HepG2 (cell line): ENCODE results near the gene ZC3H7B. TPM values are rescaled to one million over a fixed set of nuclear protein-coding genes. Genes with fewer than 3 reads are reported as not detected.

Experiments used
- ARNT2 ChIP-seq: sonication (generic); formaldehyde crosslinking; IDR thresholded peaks from 2 replicates; pipeline ENCODE4 v1.8.0; 2022; ENCODE audit warnings: mild to moderate bottlenecking, low read depth, missing genetic modification reagents, moderate library complexity
- ASH2L ChIP-seq: fragments of 300-600, 200-600 bp; sonication (generic); IDR thresholded peaks from 2 replicates; pipeline ENCODE4 v1.7.0; 2017; ENCODE audit warnings: low read depth, mild to moderate bottlenecking, moderate library complexity, mixed read lengths, low read length; ENCODE audit not compliant: insufficient read length
- FOXA1 ChIP-seq, 2 experiments: fragments of 450-650 bp in 1 of 2; sonication (generic) in 1 of 2; formaldehyde crosslinking in 1 of 2; IDR thresholded peaks; 2 replicates each; pipeline versions ENCODE4 v1.4.0 to v1.6.1; 2016 to 2020; ENCODE audit warnings: missing genetic modification reagents in 1 of 2
- FUBP1 ChIP-seq: sonication (generic); formaldehyde crosslinking; IDR thresholded peaks from 2 replicates; pipeline ENCODE4 v1.5.1; 2020; ENCODE audit warnings: missing genetic modification reagents, mild to moderate bottlenecking, borderline replicate concordance
- GABPB1 ChIP-seq: IDR thresholded peaks from 2 replicates; pipeline ENCODE4 v1.6.1; 2016; ENCODE audit warnings: mild to moderate bottlenecking, missing genetic modification reagents, moderate library complexity, missing compliant biosample characterization
- GLI4 ChIP-seq: sonication (generic); formaldehyde crosslinking; IDR thresholded peaks from 2 replicates; pipeline ENCODE4 v1.5.1; 2020; ENCODE audit warnings: missing genetic modification reagents, mild to moderate bottlenecking, moderate library complexity, borderline replicate concordance
- HIVEP1 ChIP-seq: sonication (generic); formaldehyde crosslinking; IDR thresholded peaks from 2 replicates; pipeline ENCODE4 v1.4.0; 2020; ENCODE audit warnings: mild to moderate bottlenecking, missing genetic modification reagents
- MAF1 ChIP-seq: sonication (generic); formaldehyde crosslinking; IDR thresholded peaks from 2 replicates; pipeline ENCODE4 v1.5.0; 2020; ENCODE audit warnings: missing genetic modification reagents, borderline replicate concordance
- NFYC ChIP-seq: IDR thresholded peaks from 2 replicates; pipeline ENCODE4 v1.6.1; 2016; ENCODE audit warnings: missing genetic modification reagents, missing compliant biosample characterization
- RARA ChIP-seq: IDR thresholded peaks from 2 replicates; pipeline ENCODE4 v1.6.1; 2016; ENCODE audit warnings: missing genetic modification reagents, missing compliant biosample characterization
- RXRB ChIP-seq: IDR thresholded peaks from 2 replicates; pipeline ENCODE4 v1.6.1; 2016; ENCODE audit warnings: borderline replicate concordance, missing genetic modification reagents, missing compliant biosample characterization
- SP4 ChIP-seq: sonication (generic); formaldehyde crosslinking; IDR thresholded peaks from 2 replicates; pipeline ENCODE4 v1.8.1; 2023; ENCODE audit warnings: mild to moderate bottlenecking, missing genetic modification reagents
- TEAD3 ChIP-seq: optimal IDR thresholded peaks from 2 replicates; pipeline ENCODE3; 2016; ENCODE audit warnings: borderline replicate concordance
- ZNF234 ChIP-seq: sonication (generic); formaldehyde crosslinking; conservative IDR thresholded peaks from 2 replicates; pipeline ENCODE4 v1.5.1; 2020; ENCODE audit warnings: mild to moderate bottlenecking, missing genetic modification reagents
- ZNF260 ChIP-seq: sonication (generic); formaldehyde crosslinking; IDR thresholded peaks from 2 replicates; pipeline ENCODE4 v1.4.0; 2020; ENCODE audit warnings: missing genetic modification reagents, low read depth, mild to moderate bottlenecking, borderline replicate concordance
- ZNF546 ChIP-seq: sonication (generic); formaldehyde crosslinking; conservative IDR thresholded peaks from 2 replicates; pipeline ENCODE4 v1.8.1; 2023; ENCODE audit warnings: mild to moderate bottlenecking, missing genetic modification reagents
- ZNF549 ChIP-seq: sonication (generic); formaldehyde crosslinking; IDR thresholded peaks from 2 replicates; pipeline ENCODE4 v1.5.0; 2020; ENCODE audit warnings: missing genetic modification reagents
- ZNF619 ChIP-seq: sonication (generic); formaldehyde crosslinking; IDR thresholded peaks from 2 replicates; pipeline ENCODE4 v1.4.0; 2020; ENCODE audit warnings: mild to moderate bottlenecking, missing genetic modification reagents
- ZXDC ChIP-seq: sonication (generic); formaldehyde crosslinking; IDR thresholded peaks from 2 replicates; pipeline ENCODE4 v1.5.0; 2020; ENCODE audit warnings: mild to moderate bottlenecking, missing genetic modification reagents
- polyA plus RNA-seq, 8 experiments: library from polyadenylated mRNA; depleted of rRNA in 3 of 8; stranded (reverse) in 7 of 8; unstranded in 1 of 8; fragments of >200 nt; fragmentation: Illumina TruSeq in 4 of 8; extraction: Trizol in 4 of 8; gene quantifications; 2 replicates each; pipeline versions ENCODE4 v1.2.1 to v1.2.3, GENCODE V29; 2011 to 2016; ENCODE audit warnings: low read depth in 4 of 8, missing spikeins in 1 of 8, mixed read lengths in 1 of 8; ENCODE audit not compliant: insufficient read depth in 1 of 8
- total RNA-seq, 5 experiments: library from RNA; depleted of rRNA; stranded (reverse); fragments of >200 nt; fragmentation: Illumina TruSeq; extraction: Trizol; gene quantifications; 2 replicates each; pipeline ENCODE4 v1.2.3, GENCODE V29; 2016; ENCODE audit warnings: low read depth in 1 of 5
- TF ChIP-seq, protein P1 (sequence below): IDR thresholded peaks from 2 replicates; pipeline ENCODE4 v1.6.1; 2018; ENCODE audit warnings: missing genetic modification reagents
- TF ChIP-seq, protein P2 (sequence below): IDR thresholded peaks from 2 replicates; pipeline ENCODE4 v1.6.1; 2018; ENCODE audit warnings: missing genetic modification reagents, mild to moderate bottlenecking, missing compliant biosample characterization
- TF ChIP-seq, protein P3 (sequence below): sonication (generic); formaldehyde crosslinking; IDR thresholded peaks from 2 replicates; pipeline ENCODE4 v1.4.0; 2020; ENCODE audit warnings: missing genetic modification reagents; ENCODE audit errors: not compliant biosample characterization

ZC3H7B gene
- total and polyA plus RNA-seq, 2 of the 13 experiments (the other 11 are each of a cell fraction or from before 2014, with no cell fraction given): 26.4 to 37.2 TPM

DNA sequence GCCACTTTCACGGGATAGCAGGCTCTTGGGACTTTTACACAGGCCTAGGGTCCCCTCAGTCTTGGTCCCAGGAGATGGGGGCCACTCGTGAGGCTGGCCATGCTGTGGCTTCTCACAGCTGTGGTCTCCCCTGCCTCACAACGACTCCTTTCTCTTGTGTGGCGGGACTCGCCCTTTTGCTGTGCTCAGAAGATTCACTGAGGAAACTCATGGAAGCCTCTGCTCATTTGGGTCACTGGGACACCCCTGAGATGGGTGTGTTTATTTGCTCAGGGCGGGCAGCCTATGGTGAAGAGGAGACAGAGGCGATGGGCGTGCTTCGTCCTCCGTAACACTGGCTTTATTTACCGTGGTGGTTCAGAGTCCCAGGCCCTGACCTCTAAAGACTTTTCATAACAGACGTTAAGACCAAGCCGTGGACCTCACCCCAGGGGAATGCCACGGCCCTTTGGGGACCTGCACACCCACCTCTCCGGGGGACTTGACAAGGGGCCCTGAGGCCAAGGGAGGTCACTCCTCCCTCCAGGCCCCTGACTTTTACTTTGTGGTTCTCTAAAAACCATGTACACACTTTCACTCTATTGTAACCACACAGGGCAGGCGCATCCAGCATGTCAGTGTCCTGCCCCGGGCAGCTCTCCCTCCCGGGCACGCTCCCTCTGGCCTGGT lies 96.0 kb downstream of the ZC3H7B start (continued):
- TF ChIP-seq, protein P1, sequence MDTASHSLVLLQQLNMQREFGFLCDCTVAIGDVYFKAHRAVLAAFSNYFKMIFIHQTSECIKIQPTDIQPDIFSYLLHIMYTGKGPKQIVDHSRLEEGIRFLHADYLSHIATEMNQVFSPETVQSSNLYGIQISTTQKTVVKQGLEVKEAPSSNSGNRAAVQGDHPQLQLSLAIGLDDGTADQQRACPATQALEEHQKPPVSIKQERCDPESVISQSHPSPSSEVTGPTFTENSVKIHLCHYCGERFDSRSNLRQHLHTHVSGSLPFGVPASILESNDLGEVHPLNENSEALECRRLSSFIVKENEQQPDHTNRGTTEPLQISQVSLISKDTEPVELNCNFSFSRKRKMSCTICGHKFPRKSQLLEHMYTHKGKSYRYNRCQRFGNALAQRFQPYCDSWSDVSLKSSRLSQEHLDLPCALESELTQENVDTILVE (CRISPR knock-in tag): peak; percentile 64
- TF ChIP-seq ZNF234 (CRISPR knock-in tag): no peak
- TF ChIP-seq FUBP1 (CRISPR knock-in tag): no peak
- no peak for TF ChIP-seq ZNF546 (CRISPR knock-in tag)
- peak; percentile 81 for TF ChIP-seq TEAD3 (CRISPR knock-in tag)
- peak; percentile 59 for TF ChIP-seq ASH2L
- peak; percentile 56 for TF ChIP-seq NFYC (CRISPR knock-in tag)
- TF ChIP-seq MAF1 (CRISPR knock-in tag): no peak
- TF ChIP-seq GLI4 (CRISPR knock-in tag): peak; percentile 65; the same call in 1 of the 2 replicates
- TF ChIP-seq, protein P2, sequence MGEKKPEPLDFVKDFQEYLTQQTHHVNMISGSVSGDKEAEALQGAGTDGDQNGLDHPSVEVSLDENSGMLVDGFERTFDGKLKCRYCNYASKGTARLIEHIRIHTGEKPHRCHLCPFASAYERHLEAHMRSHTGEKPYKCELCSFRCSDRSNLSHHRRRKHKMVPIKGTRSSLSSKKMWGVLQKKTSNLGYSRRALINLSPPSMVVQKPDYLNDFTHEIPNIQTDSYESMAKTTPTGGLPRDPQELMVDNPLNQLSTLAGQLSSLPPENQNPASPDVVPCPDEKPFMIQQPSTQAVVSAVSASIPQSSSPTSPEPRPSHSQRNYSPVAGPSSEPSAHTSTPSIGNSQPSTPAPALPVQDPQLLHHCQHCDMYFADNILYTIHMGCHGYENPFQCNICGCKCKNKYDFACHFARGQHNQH (CRISPR knock-in tag): peak; percentile 37; the same call in 1 of the 2 replicates
- peak; percentile 96 for TF ChIP-seq RARA
- TF ChIP-seq FOXA1 (IDR thresholded peaks at IDR 0.05): 0 out of 2 replicates have a peak, but pooled peaks have one; percentile 35
- TF ChIP-seq FOXA1 (CRISPR knock-in tag; IDR thresholded peaks at IDR 0.05): peak; percentile 92
- TF ChIP-seq SP4 (CRISPR knock-in tag): peak; percentile 42; the same call in 1 of the 2 replicates
- TF ChIP-seq, protein P3, sequence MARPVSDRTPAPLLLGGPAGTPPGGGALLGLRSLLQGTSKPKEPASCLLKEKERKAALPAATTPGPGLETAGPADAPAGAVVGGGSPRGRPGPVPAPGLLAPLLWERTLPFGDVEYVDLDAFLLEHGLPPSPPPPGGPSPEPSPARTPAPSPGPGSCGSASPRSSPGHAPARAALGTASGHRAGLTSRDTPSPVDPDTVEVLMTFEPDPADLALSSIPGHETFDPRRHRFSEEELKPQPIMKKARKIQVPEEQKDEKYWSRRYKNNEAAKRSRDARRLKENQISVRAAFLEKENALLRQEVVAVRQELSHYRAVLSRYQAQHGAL: no peak
- peak; percentile 38; the same call in 1 of the 2 replicates for TF ChIP-seq ARNT2
- TF ChIP-seq ZNF260: no peak
- TF ChIP-seq HIVEP1 (CRISPR knock-in tag): peak; percentile 95
- no peak for TF ChIP-seq ZNF619 (CRISPR knock-in tag)
- no peak for TF ChIP-seq GABPB1 (CRISPR knock-in tag)
- no peak for TF ChIP-seq ZXDC
- TF ChIP-seq ZNF549 (CRISPR knock-in tag): no peak
- TF ChIP-seq RXRB (CRISPR knock-in tag): peak; percentile 94
